SK-N-MC (cell line): ENCODE measurements around the gene SIAE.

ENCODE experiments used
- DNase-seq: peaks from one replicate; pipeline ENCODE4 v3.0.0-alpha.2; 2011; ENCODE audit warnings: low read depth, low spot score
- H3K27ac ChIP-seq: fragments of 200-600 bp; sonication (generic); 2 replicates; pipeline ENCODE4 v1.5.1; 2016; ENCODE audit warnings: mixed run types
- H3K36me3 ChIP-seq: fragments of 200-600 bp; sonication (generic); 2 replicates; pipeline ENCODE4 v1.6.1; 2017; ENCODE audit warnings: antibody characterized with exemption, low read length, mixed read lengths; ENCODE audit not compliant: insufficient read depth
- H3K4me3 ChIP-seq: fragments of 200-600 bp; sonication (generic); 2 replicates; pipeline ENCODE4 v1.5.1; 2016
- H3K9ac ChIP-seq: fragments of 200-600 bp; sonication (generic); 2 replicates; pipeline ENCODE4 v1.8.0; 2017; ENCODE audit warnings: mixed run types, mixed read lengths; ENCODE audit not compliant: insufficient read length
- H3K9me3 ChIP-seq: fragments of 200-600 bp; sonication (generic); 2 replicates; pipeline ENCODE4 v1.6.1; 2017; ENCODE audit warnings: low read depth, mild to moderate bottlenecking, antibody characterized with exemption, low read length, moderate library complexity, mixed read lengths
- EZH2 ChIP-seq: fragments of 200-600 bp; sonication (generic); IDR thresholded peaks from one replicate; pipeline ENCODE4 v1.6.1; 2017; ENCODE audit warnings: antibody characterized with exemption
- FOXP2 ChIP-seq: optimal IDR thresholded peaks from 2 replicates; pipeline ENCODE3; 2011; ENCODE audit warnings: mild to moderate bottlenecking, moderate library complexity; ENCODE audit not compliant: insufficient read depth; ENCODE audit errors: extremely low read length, control extremely low read depth
- POLR2AphosphoS5 ChIP-seq: IDR thresholded peaks from 2 replicates; pipeline ENCODE4 v1.6.1; 2012; ENCODE audit warnings: mild to moderate bottlenecking, low read depth, low read length, borderline replicate concordance

Gene SIAE

DNA sequence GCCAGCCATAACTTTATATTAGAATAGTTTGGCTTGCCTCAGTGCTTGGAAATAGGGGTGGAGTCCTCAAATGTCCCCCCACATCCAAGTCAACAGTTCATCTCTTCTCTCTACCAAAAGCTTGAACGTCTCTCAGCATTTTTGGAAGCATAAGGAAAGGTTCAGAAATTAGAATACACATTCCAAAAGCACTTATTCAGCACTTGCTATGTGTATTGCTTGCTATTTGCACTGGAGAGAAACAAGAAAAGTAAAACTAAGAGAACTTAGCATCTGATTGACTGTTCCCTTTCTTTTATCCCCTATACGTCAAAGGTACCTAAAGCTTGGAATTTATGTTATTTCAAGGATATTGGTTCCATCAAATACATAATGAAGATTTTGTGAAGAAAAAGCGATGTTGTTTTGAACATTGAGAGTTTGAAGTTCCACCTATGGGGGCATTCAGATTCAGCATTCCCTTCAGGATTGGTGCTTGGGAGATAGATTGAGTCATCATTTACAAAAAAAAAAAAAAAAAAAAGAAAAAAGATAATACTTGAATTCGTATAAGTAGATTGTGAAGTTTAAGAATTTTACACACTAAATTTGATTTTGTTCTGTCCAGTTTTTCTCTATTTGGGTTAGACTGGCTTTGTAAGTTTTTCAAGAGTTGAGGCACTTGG, 49.5 kb downstream of the SIAE start:
- no peak for DNase-seq
- H3K4me3 ChIP-seq, result peak overlapping the region; percentile 90
- peak overlapping the region; percentile 93 for H3K9ac ChIP-seq
- no peak for TF ChIP-seq FOXP2
- TF ChIP-seq POLR2AphosphoS5, result no peak
- TF ChIP-seq EZH2, result no peak
- peaks cover 37% of the 10 kb centered on the region for H3K36me3 ChIP-seq
- H3K27ac ChIP-seq, result no peak overlapping the region
- H3K9me3 ChIP-seq, result no peaks in the 10 kb centered on the region

DNA sequence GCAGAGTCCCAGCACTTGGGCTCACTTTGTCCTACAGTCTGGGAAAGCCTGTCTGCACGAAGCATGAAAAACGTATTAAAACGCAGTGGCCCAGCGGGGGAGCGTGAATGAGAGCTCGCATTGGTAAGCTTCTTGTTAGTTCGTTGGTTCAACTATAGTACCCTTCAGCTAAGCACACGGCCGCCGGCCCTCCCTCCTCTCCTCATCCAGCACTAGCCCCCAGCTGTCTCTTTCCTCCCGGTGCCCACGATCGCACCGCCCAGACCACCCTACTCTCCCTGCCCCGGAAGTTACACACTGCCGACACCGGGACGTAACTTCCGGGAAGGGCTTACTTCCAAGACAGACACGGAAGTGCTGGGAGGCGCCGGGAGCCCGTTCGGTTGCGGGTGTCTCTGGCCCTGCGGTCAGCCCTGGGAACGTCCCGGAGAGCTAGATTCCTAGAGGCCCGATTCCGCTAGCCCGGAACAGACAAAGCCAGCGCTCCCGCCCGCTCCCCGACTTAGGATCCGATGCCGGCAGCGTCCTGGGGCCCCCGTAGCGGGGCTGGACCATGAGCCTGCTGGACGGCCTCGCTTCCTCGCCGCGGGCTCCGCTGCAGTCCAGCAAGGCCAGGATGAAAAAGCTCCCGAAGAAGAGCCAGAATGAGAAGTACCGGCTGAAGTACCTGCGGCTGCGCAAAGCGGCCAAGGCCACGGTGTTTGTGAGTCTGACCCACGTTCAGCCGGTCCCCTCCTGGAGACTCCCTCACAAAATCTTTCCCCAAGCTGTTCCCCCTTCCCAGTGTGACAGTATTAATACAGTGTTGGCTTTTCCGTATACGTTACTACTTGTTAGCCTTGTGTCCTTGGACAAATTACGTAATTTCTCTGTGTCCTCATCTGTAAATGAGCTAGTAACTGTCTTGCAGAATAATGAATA, 50.7 kb downstream of the SIAE start, which contains the start of gene TBRG1:
Gene TBRG1, plus strand, starts transcription at position 334 of the 921 bp plus-strand sequence. Its CDS starts 220 bp downstream, at position 554.
- H3K9me3 ChIP-seq, result no peaks in the 10 kb centered on the region
- H3K36me3 ChIP-seq, result peaks cover 30% of the 10 kb centered on the region
- no peak for DNase-seq
- TF ChIP-seq FOXP2 (peak; percentile 58), EZH2 (no peak), POLR2AphosphoS5 (peak; percentile 98)
- peak within 1 kb of the TSS; percentile 90 for H3K4me3 ChIP-seq
- peak within 1 kb of the TSS; percentile 93 for H3K9ac ChIP-seq
- peak within 1 kb of the TSS; percentile 8 for H3K27ac ChIP-seq

GRCh38 chr11:124618863-124619262, 54.7 kb downstream of the SIAE start:
- no peaks in the 10 kb centered on the region for H3K36me3 ChIP-seq
- H3K9me3 ChIP-seq, result no peaks in the 10 kb centered on the region
- no peak overlapping the region for H3K27ac ChIP-seq
- no peak overlapping the region for H3K9ac ChIP-seq
- TF ChIP-seq EZH2 (no peak), FOXP2 (no peak), POLR2AphosphoS5 (no peak)
- H3K4me3 ChIP-seq, result no peak overlapping the region
- DNase-seq, result no peak

- no peak overlapping the region for H3K27ac ChIP-seq
- no peak overlapping the region for H3K4me3 ChIP-seq
- no peak for TF ChIP-seq EZH2
- no peaks in the 10 kb centered on the region for H3K36me3 ChIP-seq
- H3K9me3 ChIP-seq, result no peaks in the 10 kb centered on the region
- DNase-seq, result no peak
- no peak overlapping the region for H3K9ac ChIP-seq
Observed at GRCh38 chr11:124612567-124613246, 60.8 kb downstream of the SIAE start.

DNA sequence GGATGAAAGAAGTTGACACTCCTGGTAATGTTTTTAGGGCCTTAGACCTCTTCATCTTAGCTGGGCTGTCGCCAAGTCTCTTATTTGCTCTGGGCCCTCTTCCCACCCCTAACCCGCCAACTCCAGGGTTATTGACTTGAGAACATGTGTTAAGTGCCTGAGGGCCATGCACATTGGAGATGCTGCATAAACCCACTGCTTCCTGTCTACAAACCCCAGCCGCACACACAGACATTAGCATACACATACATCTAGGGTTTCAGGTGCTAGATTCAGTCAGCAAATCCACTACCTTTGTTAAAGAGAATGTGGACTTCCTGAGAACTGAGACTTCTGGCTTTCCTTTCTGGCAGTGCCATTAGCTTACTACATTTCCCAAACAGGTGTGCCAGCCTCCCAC, 61.5 kb downstream of the SIAE start:
- Histone ChIP-seq H3K9ac (no peak overlapping the region), H3K4me3 (no peak overlapping the region), H3K27ac (no peak overlapping the region), H3K36me3 (no peaks in the 10 kb centered on the region), H3K9me3 (no peaks in the 10 kb centered on the region)
- TF ChIP-seq EZH2, result no peak
- TF ChIP-seq FOXP2, result no peak
- no peak for TF ChIP-seq POLR2AphosphoS5
- peak; percentile 14 for DNase-seq

GRCh38 chr11:124611064-124611463, 62.5 kb downstream of the SIAE start, which contains the start of gene PANX3:
TSS of gene PANX3 (plus strand) at chr11:124611428. CDS start at chr11:124611557, 129 bp downstream.
- no peak for TF ChIP-seq EZH2
- no peak for TF ChIP-seq POLR2AphosphoS5
- no peak for TF ChIP-seq FOXP2
- Histone ChIP-seq H3K36me3 (no peaks in the 10 kb centered on the region), H3K9me3 (no peaks in the 10 kb centered on the region), H3K9ac (no peak within 1 kb of the TSS), H3K4me3 (no peak within 1 kb of the TSS), H3K27ac (no peak within 1 kb of the TSS)
- DNase-seq, result no peak

- Histone ChIP-seq H3K36me3 (no peaks in the 10 kb centered on the region), H3K27ac (no peak overlapping the region), H3K9ac (no peak overlapping the region), H3K9me3 (no peaks in the 10 kb centered on the region), H3K4me3 (no peak overlapping the region)
- no peak for TF ChIP-seq EZH2
- no peak for DNase-seq
Observed at GRCh38 chr11:124610295-124610694, 63.2 kb downstream of the SIAE start.

DNA sequence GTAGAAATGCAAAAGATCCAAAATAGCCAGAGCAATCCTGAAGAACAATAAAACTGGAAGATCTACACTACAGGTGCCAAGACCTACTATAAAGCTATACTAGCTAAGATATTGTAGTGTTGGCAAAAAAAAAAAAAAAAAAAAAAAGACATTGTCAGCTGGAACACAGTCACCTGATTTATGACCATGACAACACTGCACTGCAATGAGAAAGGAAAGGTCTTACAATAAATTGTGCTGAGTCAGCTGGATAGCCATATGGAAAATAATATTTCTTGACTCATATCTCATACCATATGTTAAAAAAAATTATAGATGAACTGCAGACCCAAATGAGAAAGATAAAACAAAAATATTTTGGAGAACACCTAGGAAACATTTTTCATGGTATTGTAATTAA, 65.4 kb downstream of the SIAE start:
- H3K36me3 ChIP-seq, result no peaks in the 10 kb centered on the region
- no peak overlapping the region for H3K27ac ChIP-seq
- no peaks in the 10 kb centered on the region for H3K9me3 ChIP-seq
- no peak overlapping the region for H3K9ac ChIP-seq
- H3K4me3 ChIP-seq, result no peak overlapping the region
- no peak for DNase-seq
- TF ChIP-seq POLR2AphosphoS5 (no peak), EZH2 (no peak), FOXP2 (no peak)
